ENCODE results near the gene CYP2U1. TPM values are rescaled to one million over a fixed set of nuclear protein-coding genes. Genes with fewer than 3 reads are reported as not detected.

Gene CYP2U1
- 4.1 and 9.4 TPM in 2 replicates for total RNA-seq

DNA sequence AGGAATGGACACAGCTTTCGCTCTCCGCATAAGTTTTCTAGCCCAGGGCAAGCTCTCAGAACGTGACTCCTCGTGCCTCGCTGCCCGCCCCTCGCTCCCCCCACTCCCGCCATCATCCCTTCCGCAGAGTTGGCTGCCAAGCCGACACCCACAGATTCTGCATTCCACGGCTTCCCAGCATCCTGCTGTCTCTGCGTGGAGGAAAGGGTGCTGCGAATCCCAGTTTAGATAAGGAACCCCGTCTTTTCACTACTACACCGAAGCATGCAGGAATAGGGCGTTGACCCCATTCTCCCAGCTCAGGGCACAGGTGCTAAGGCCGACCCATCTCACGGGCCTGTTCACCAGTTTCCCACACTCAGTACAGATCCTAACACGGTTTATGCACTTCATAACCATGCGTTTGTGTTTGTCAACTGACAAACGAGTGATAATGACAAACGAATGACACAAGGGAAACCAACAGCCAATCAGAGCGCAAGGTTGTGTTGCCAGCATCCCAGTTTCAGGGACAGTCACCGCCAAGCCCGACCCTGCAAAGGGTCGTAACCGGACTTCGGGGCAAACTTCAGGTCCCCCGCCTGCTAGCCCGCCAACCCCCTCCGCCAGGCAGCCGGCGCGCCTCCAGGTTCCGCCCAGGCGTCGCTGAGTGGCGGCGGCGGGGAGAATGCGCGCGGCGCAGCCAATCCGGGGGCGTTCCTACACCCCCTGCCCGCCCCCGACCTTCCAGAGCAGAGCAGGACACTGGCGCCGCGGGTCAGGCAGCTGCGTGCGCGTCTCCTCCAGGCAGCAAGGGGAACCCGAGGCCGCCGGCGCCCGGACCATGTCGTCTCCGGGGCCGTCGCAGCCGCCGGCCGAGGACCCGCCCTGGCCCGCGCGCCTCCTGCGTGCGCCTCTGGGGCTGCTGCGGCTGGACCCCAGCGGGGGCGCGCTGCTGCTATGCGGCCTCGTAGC is at the start of gene CYP2U1:
Gene CYP2U1 (plus strand): TSS at position 729 of the 954 bp plus-strand sequence. CDS start 95 bp downstream, at position 824.

DNA sequence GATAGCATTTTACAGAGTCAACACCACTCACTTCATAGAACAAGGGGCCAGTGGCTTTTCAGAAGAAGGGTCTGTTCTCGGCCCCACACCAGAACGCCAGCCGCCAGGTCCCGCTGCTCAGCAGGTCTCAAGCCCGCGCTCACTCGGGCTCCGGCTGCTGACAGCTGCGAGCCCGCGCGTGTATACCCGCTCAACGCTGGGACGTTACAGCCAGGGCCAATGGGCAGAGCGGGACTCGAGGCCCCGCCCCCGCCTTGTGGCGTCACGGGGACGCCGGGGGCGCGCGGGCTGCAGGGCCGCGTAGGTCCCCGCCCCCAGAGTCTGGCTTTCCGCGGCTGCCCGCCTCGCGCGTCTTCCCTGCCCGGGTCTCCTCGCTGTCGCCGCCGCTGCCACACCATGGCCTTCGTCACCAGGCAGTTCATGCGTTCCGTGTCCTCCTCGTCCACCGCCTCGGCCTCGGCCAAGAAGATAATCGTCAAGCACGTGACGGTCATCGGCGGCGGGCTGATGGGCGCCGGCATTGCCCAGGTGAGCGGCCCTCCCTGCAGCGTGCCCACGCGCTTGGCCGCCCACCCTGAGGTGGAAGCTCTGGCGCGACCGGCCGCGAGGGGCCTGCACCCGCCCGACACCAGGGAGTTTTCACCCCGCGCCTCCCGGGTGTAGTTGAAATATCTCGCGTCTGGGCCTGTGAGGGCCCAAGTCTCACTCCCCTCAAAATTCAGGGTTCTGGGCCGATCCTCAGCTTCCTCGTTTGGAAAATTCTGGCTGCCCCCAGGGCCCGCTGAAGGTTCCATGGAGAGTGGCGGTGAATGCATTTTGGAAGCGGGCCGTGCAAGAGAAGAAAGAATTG is 58.4 kb downstream of the CYP2U1 start, which contains the start of gene HADH:
Gene HADH (plus strand): TSS at position 353 of the 850 bp plus-strand sequence. CDS start 44 bp downstream, at position 397.

Other genes starting within 250 kb of the CYP2U1 start
- gene PAPSS1, start 211.3 kb upstream of the CYP2U1 start, total RNA-seq = 50.9 and 73.5 TPM in 2 replicates
- 126 and 139 TPM in 2 replicates for gene SGMS2, start 106.6 kb upstream of the CYP2U1 start, total RNA-seq
- 22.6 and 57.0 TPM in 2 replicates for gene HADH, start 58.3 kb downstream of the CYP2U1 start, total RNA-seq
- gene LEF1, start 237.4 kb downstream of the CYP2U1 start, total RNA-seq = under 0.01 and 0.14 TPM in 2 replicates